Osteocyte (in vitro differentiated cells): ENCODE results near the gene LDLRAD2. TPM values are rescaled to one million over a fixed set of nuclear protein-coding genes. Genes with fewer than 3 reads are reported as not detected.

Experiments used
- DNase-seq: peaks from one replicate; pipeline ENCODE4 v3.0.0; 2021; ENCODE audit warnings: mixed read lengths; ENCODE audit not compliant: unreplicated experiment; ENCODE audit errors: extremely low spot score
- H3K27ac Mint-ChIP-seq: one replicate; pipeline ENCODE4 v1.8.0; 2021; ENCODE audit warnings: mild to moderate bottlenecking, mixed read lengths; ENCODE audit not compliant: unreplicated experiment
- H3K27me3 Mint-ChIP-seq: one replicate; pipeline ENCODE4 v1.8.0; 2021; ENCODE audit warnings: mixed read lengths; ENCODE audit not compliant: unreplicated experiment
- H3K36me3 Mint-ChIP-seq: one replicate; pipeline ENCODE4 v1.8.0; 2021; ENCODE audit warnings: mixed read lengths; ENCODE audit not compliant: unreplicated experiment
- H3K4me1 Mint-ChIP-seq: one replicate; pipeline ENCODE4 v1.8.0; 2021; ENCODE audit warnings: mixed read lengths; ENCODE audit not compliant: unreplicated experiment
- H3K4me3 Mint-ChIP-seq: one replicate; pipeline ENCODE4 v1.8.0; 2021; ENCODE audit warnings: mild to moderate bottlenecking, moderate library complexity, mixed read lengths; ENCODE audit not compliant: unreplicated experiment
- H3K9me3 Mint-ChIP-seq: one replicate; pipeline ENCODE4 v1.8.0; 2021; ENCODE audit warnings: mixed read lengths; ENCODE audit not compliant: unreplicated experiment
- CTCF ChIP-seq: fragments of 200-600 bp; sonication (generic); IDR thresholded peaks from 2 replicates; pipeline ENCODE4 v1.5.0; 2021; ENCODE audit warnings: antibody characterized with exemption, mild to moderate bottlenecking, moderate library complexity
- total RNA-seq: library from RNA; stranded (reverse); gene quantifications from 2 replicates; pipeline ENCODE4 v1.2.1, GENCODE V29; 2021

Gene LDLRAD2
- total RNA-seq, 1 donor from 2014 or later: not detected

- Mint-ChIP-seq H3K36me3 (peaks cover 51% of the 10 kb centered on the region), H3K9me3 (peaks cover 9% of the 10 kb centered on the region), H3K27ac (no peak overlapping the region), H3K27me3 (no peaks in the 10 kb centered on the region), H3K4me3 (no peak overlapping the region), H3K4me1 (no peaks in the 10 kb centered on the region)
- TF ChIP-seq CTCF: no peak
- DNase-seq: no peak
These were observed 24.7 kb downstream of the LDLRAD2 start for GRCh38 chr1:21836729-21837128.

- no peak for TF ChIP-seq CTCF
- Mint-ChIP-seq H3K27me3 (no peaks in the 10 kb centered on the region), H3K36me3 (peaks cover 46% of the 10 kb centered on the region), H3K9me3 (peaks cover 9% of the 10 kb centered on the region), H3K4me3 (no peak overlapping the region), H3K27ac (no peak overlapping the region), H3K4me1 (no peaks in the 10 kb centered on the region)
- DNase-seq: no peak
These were observed 25.4 kb downstream of the LDLRAD2 start for GRCh38 chr1:21837476-21837875.

GRCh38 chr1:21838359-21839157 is 26.5 kb downstream of the LDLRAD2 start:
- Mint-ChIP-seq H3K36me3 (peaks cover 45% of the 10 kb centered on the region), H3K9me3 (peaks cover 9% of the 10 kb centered on the region), H3K4me3 (no peak overlapping the region), H3K27me3 (no peaks in the 10 kb centered on the region), H3K4me1 (no peaks in the 10 kb centered on the region), H3K27ac (no peak overlapping the region)
- DNase-seq: no peak
- no peak for TF ChIP-seq CTCF

- peaks cover 5% of the 10 kb centered on the region for H3K9me3 Mint-ChIP-seq
- no peak overlapping the region for H3K4me3 Mint-ChIP-seq
- DNase-seq: no peak
- H3K27me3 Mint-ChIP-seq: no peaks in the 10 kb centered on the region
- H3K27ac Mint-ChIP-seq: no peak overlapping the region
- peaks cover 39% of the 10 kb centered on the region for H3K36me3 Mint-ChIP-seq
- H3K4me1 Mint-ChIP-seq: no peaks in the 10 kb centered on the region
- no peak for TF ChIP-seq CTCF
These were observed 27.4 kb downstream of the LDLRAD2 start for GRCh38 chr1:21839337-21840037.

GRCh38 chr1:21840981-21841380 is 28.9 kb downstream of the LDLRAD2 start:
- Mint-ChIP-seq H3K4me3 (no peak overlapping the region), H3K9me3 (no peaks in the 10 kb centered on the region)

More at GRCh38 chr1:21840981-21841380, 28.9 kb downstream of the LDLRAD2 start:
- H3K27me3 Mint-ChIP-seq: no peaks in the 10 kb centered on the region
- H3K36me3 Mint-ChIP-seq: peaks cover 26% of the 10 kb centered on the region
- TF ChIP-seq CTCF: no peak
- no peaks in the 10 kb centered on the region for H3K4me1 Mint-ChIP-seq
- no peak for DNase-seq
- no peak overlapping the region for H3K27ac Mint-ChIP-seq
